PC-3 (cell line): ENCODE results near the gene RFLNA. TPM values are rescaled to one million over a fixed set of nuclear protein-coding genes. Genes with fewer than 3 reads are reported as not detected.

Source experiments
- ATAC-seq: fragments of 200-7000 bp; cut with Tn5 transposase; 2 replicates; pipeline ENCODE4 v1.9.1; 2020; ENCODE audit warnings: mild to moderate bottlenecking, moderate library complexity
- BruUV-seq: library from RNA; stranded (reverse); fragments of 400-500 nt; replicated peaks from 2 replicates; lab custom pipeline; 2021; lab: Mats Ljungman, UMichigan
- CTCF ChIA-PET: fragments of 300-600 bp; sonication (Branson Sonifier 250); formaldehyde crosslinking; loops from one replicate; lab custom pipeline; 2022; ENCODE audit warnings: antibody characterized with exemption; lab: Charles Lee
- POLR2A ChIA-PET: fragments of 300-600 bp; sonication (Branson Sonifier 250); formaldehyde crosslinking; loops from one replicate; lab custom pipeline; 2022; ENCODE audit warnings: antibody characterized with exemption; ENCODE audit not compliant: unreplicated experiment; lab: Charles Lee
- DNase-seq: peaks from one replicate; pipeline ENCODE4 v3.0.0-alpha.2; 2015
- H2AFZ ChIP-seq: fragments of 300-600 bp; sonication (generic); 2 replicates; pipeline ENCODE4 v1.6.0; 2016; ENCODE audit warnings: antibody characterized with exemption, low read length
- H3F3A ChIP-seq: fragments of 300-600 bp; sonication (generic); one replicate; pipeline ENCODE4 v1.6.0; 2017; ENCODE audit warnings: antibody characterized with exemption, low read length, control low read depth, mild to moderate bottlenecking; ENCODE audit not compliant: unreplicated experiment
- H3K27ac ChIP-seq: fragments of 300-600 bp; sonication (generic); 2 replicates; pipeline ENCODE4 v1.5.1; 2016; ENCODE audit warnings: mild to moderate bottlenecking, low read length
- H3K27me3 ChIP-seq: fragments of 300-600 bp; sonication (generic); 2 replicates; pipeline ENCODE4 v1.6.1; 2016; ENCODE audit warnings: low read length, mixed read lengths
- H3K36me3 ChIP-seq: fragments of 300-600 bp; sonication (generic); 2 replicates; pipeline ENCODE4 v1.6.1; 2016; ENCODE audit warnings: low read depth, mixed run types, low read length, mixed read lengths
- H3K4me1 ChIP-seq: fragments of 300-600 bp; sonication (generic); 2 replicates; pipeline ENCODE4 v1.5.1; 2016; ENCODE audit warnings: low read length; ENCODE audit not compliant: insufficient read depth
- H3K4me2 ChIP-seq: fragments of 300-600 bp; sonication (generic); 2 replicates; pipeline ENCODE4 v1.6.0; 2016; ENCODE audit warnings: low read length
- H3K4me3 ChIP-seq: fragments of 300-600 bp; sonication (generic); 2 replicates; pipeline ENCODE4 v1.5.1; 2016; ENCODE audit warnings: mild to moderate bottlenecking, low read length, mixed read lengths
- H3K79me2 ChIP-seq: fragments of 300-600 bp; sonication (generic); 2 replicates; pipeline ENCODE4 v1.6.1; 2017; ENCODE audit warnings: low read length, mixed read lengths
- H3K9ac ChIP-seq: fragments of 300-600 bp; sonication (generic); 2 replicates; pipeline ENCODE4 v1.6.0; 2016; ENCODE audit warnings: mild to moderate bottlenecking, low read length
- H3K9me2 ChIP-seq: fragments of 300-600 bp; sonication (generic); replicated peaks from 2 replicates; pipeline ENCODE4 v1.6.1; 2016; ENCODE audit warnings: mixed run types, low read length, mixed read lengths
- H3K9me3 ChIP-seq: fragments of 300-600 bp; sonication (generic); 2 replicates; pipeline ENCODE4 v1.6.1; 2016; ENCODE audit warnings: low read length, mixed read lengths
- H4K20me1 ChIP-seq: fragments of 300-600 bp; sonication (generic); 2 replicates; pipeline ENCODE4 v1.6.1; 2016; ENCODE audit warnings: low read length, mixed read lengths
- CTCF ChIP-seq: fragments of 300-600 bp; sonication (generic); conservative IDR thresholded peaks from 2 replicates; pipeline ENCODE4 v1.5.1; 2017; ENCODE audit warnings: antibody characterized with exemption, low read depth, mild to moderate bottlenecking, low read length
- EZH2 ChIP-seq: fragments of 300-600 bp; sonication (generic); IDR thresholded peaks from one replicate; pipeline ENCODE4 v1.6.1; 2017; ENCODE audit warnings: antibody characterized with exemption, mild to moderate bottlenecking, low read length; ENCODE audit not compliant: unreplicated experiment
- EZH2phosphoT487 ChIP-seq: fragments of 300-600 bp; sonication (generic); IDR thresholded peaks from 2 replicates; pipeline ENCODE4 v1.6.1; 2018; ENCODE audit warnings: mild to moderate bottlenecking, antibody characterized with exemption, low read length, borderline replicate concordance
- intact Hi-C: fragments of 100-400 bp; cut with micrococcal nuclease; formaldehyde crosslinking; loops from 2 replicates; pipeline ENCODE4 v1.9.0; 2023
- total RNA-seq: library from RNA; depleted of rRNA; stranded (reverse); fragments of >200 nt; gene quantifications from 2 replicates; pipeline ENCODE4 v1.2.3, GENCODE V29; 2014

RFLNA gene
- total RNA-seq, 1 experiment from 2014 or later = not detected

GRCh38 chr12:124310785-124311184, 15.9 kb downstream of the RFLNA start:
- no peaks in the 10 kb centered on the region for H3F3A ChIP-seq
- no peak overlapping the region for H3K27ac ChIP-seq
- no peak overlapping the region for H3K4me3 ChIP-seq
- no TSS peak for BruUV-seq
- H2AFZ ChIP-seq = no peak overlapping the region
- no peaks in the 10 kb centered on the region for H3K36me3 ChIP-seq
- ChIA-PET POLR2A (no interaction called here), CTCF (no interaction called here)
- TF ChIP-seq CTCF = no peak
- no peak for TF ChIP-seq EZH2phosphoT487
- no peak for TF ChIP-seq EZH2
- H3K79me2 ChIP-seq = no peaks in the 10 kb centered on the region
- H3K9ac ChIP-seq = no peak overlapping the region
- no peak overlapping the region for H3K4me2 ChIP-seq
- ATAC-seq (no peak), DNase-seq (no peak)
- intact Hi-C loops = no loop called here
- no peaks in the 10 kb centered on the region for H3K4me1 ChIP-seq
- no peaks in the 10 kb centered on the region for H3K9me2 ChIP-seq
- H4K20me1 ChIP-seq = no peaks in the 10 kb centered on the region
- no peaks in the 10 kb centered on the region for H3K9me3 ChIP-seq
- H3K27me3 ChIP-seq = peaks cover 17% of the 10 kb centered on the region

- BruUV-seq = no TSS peak
- ChIA-PET CTCF (no interaction called here), POLR2A (no interaction called here)
- Histone ChIP-seq H2AFZ (no peak overlapping the region), H3K27me3 (peaks cover 14% of the 10 kb centered on the region), H3K9me2 (no peaks in the 10 kb centered on the region), H4K20me1 (no peaks in the 10 kb centered on the region), H3F3A (no peaks in the 10 kb centered on the region), H3K9ac (no peak overlapping the region), H3K79me2 (no peaks in the 10 kb centered on the region), H3K36me3 (no peaks in the 10 kb centered on the region), H3K27ac (no peak overlapping the region), H3K9me3 (no peaks in the 10 kb centered on the region), H3K4me3 (no peak overlapping the region), H3K4me2 (no peak overlapping the region), H3K4me1 (no peaks in the 10 kb centered on the region)
- DNase-seq (no peak), ATAC-seq (no peak)
- TF ChIP-seq EZH2phosphoT487 (no peak), EZH2 (no peak), CTCF (no peak)
- intact Hi-C loops = no loop called here
These were observed 16.6 kb downstream of the RFLNA start for GRCh38 chr12:124311292-124312109.

- no peak overlapping the region for H2AFZ ChIP-seq
- DNase-seq = no peak
- no peaks in the 10 kb centered on the region for H3K9me2 ChIP-seq
- no peaks in the 10 kb centered on the region for H3F3A ChIP-seq
- H3K4me1 ChIP-seq = no peaks in the 10 kb centered on the region
- H3K9ac ChIP-seq = no peak overlapping the region
- ChIA-PET CTCF (no interaction called here), POLR2A (no interaction called here)
- no peaks in the 10 kb centered on the region for H3K9me3 ChIP-seq
- H3K4me3 ChIP-seq = no peak overlapping the region
- no peak overlapping the region for H3K4me2 ChIP-seq
- H3K27me3 ChIP-seq = peaks cover 5% of the 10 kb centered on the region; the same call in 1 of the 2 replicates
- no TSS peak for BruUV-seq
- intact Hi-C loops = no loop called here
- H3K27ac ChIP-seq = no peak overlapping the region
- H4K20me1 ChIP-seq = no peaks in the 10 kb centered on the region
- H3K79me2 ChIP-seq = no peaks in the 10 kb centered on the region
- no peak for ATAC-seq
- H3K36me3 ChIP-seq = no peaks in the 10 kb centered on the region
- TF ChIP-seq EZH2phosphoT487 (no peak), EZH2 (no peak), CTCF (no peak)
These were observed 17.7 kb downstream of the RFLNA start for GRCh38 chr12:124312601-124313000.
